ENCODE results near the gene BHLHE40.

BHLHE40 gene

DNA sequence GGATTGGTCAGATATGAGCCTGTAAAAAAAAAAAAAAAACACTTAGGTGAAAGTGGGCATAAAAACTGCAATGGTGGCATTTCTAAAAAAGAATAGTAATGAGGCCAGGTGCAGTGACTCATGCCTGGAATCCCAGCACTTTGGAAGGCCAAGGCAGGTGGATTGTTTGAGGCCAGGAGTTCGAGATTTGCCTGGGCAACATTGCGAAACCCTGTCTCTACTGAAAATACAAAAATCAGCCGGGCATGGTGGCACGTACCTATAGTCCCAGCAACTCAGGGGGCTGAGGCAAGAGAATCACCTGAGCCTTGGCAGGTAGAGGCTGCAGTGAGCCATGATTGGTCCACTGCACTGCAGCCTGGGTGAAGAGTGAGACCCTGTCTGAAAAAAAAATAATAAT, 38.3 kb upstream of the BHLHE40 start (continued):
- TF ChIP-seq ZXDB (tag by site-specific recombination; IDR thresholded peaks at IDR 0.05), result no peak
- TF ChIP-seq, protein P1, sequence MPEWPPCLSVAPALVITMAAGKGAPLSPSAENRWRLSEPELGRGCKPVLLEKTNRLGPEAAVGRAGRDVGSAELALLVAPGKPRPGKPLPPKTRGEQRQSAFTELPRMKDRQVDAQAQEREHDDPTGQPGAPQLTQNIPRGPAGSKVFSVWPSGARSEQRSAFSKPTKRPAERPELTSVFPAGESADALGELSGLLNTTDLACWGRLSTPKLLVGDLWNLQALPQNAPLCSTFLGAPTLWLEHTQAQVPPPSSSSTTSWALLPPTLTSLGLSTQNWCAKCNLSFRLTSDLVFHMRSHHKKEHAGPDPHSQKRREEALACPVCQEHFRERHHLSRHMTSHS (tag by site-specific recombination; IDR thresholded peaks at IDR 0.05), result no peak

GRCh38 chr3:4943549-4943948, 35.7 kb upstream of the BHLHE40 start:
- ChIA-PET POLR2A (interaction anchor here (0.7 kb wide), 1 partner anchor 35 kb away, joined by 8 read pairs; no protein-coding TSS in a partner anchor), CTCF (interaction anchor here (0.8 to 1.6 kb wide), 4 partner anchors 9 to 223 kb away, joined by 3 to 5 read pairs (median 4); no protein-coding TSS in a partner anchor)
- Histone ChIP-seq H3K4me1 (ENCODE audit: control insufficient read depth, insufficient read depth, low read length) (no peaks in the 10 kb centered on the region), H3K27ac (ENCODE audit: extremely low read depth, low read depth, low read length) (no peak overlapping the region), H3K9me3 (ENCODE audit: control insufficient read depth, insufficient read depth, low read depth, low read length) (no peaks in the 10 kb centered on the region), H3K36me3 (ENCODE audit: control insufficient read depth in 2 of 2, insufficient read depth in 1 of 2, low read length in 2 of 2) (no peaks in the 10 kb centered on the region), H3K4me3 (ENCODE audit: low read depth, low read length) (no peak overlapping the region)
- TF ChIP-seq ZNF416 (tag by site-specific recombination; IDR thresholded peaks at IDR 0.05) (no peak), ZSCAN16 (tag by site-specific recombination; IDR thresholded peaks at IDR 0.05) (no peak), ZNF132 (tag by site-specific recombination; IDR thresholded peaks at IDR 0.05; ENCODE audit: borderline replicate concordance) (no peak), ZNF239 (tag by site-specific recombination; IDR thresholded peaks at IDR 0.05) (no peak), SP7 (tag by site-specific recombination; IDR thresholded peaks at IDR 0.05) (no peak), RBAK (tag by site-specific recombination; IDR thresholded peaks at IDR 0.05) (no peak), ZNF76 (tag by site-specific recombination; IDR thresholded peaks at IDR 0.05; ENCODE audit: borderline replicate concordance, low read depth) (no peak), GLI2 (tag by site-specific recombination; IDR thresholded peaks at IDR 0.05; ENCODE audit: borderline replicate concordance, low read depth) (no peak), ZNF16 (tag by site-specific recombination; IDR thresholded peaks at IDR 0.05; ENCODE audit: low read depth) (no peak), ZEB2 (tag by site-specific recombination; IDR thresholded peaks at IDR 0.05) (no peak), ZNF157 (tag by site-specific recombination; IDR thresholded peaks at IDR 0.05) (no peak), ZNF561 (tag by site-specific recombination; IDR thresholded peaks at IDR 0.05; ENCODE audit: borderline replicate concordance) (no peak), MEIS1 (CRISPR knock-in tag; IDR thresholded peaks at IDR 0.05; ENCODE audit: borderline replicate concordance) (no peak), ZNF670 (tag by site-specific recombination; IDR thresholded peaks at IDR 0.05; ENCODE audit: low read depth) (no peak), ZNF623 (tag by site-specific recombination; IDR thresholded peaks at IDR 0.05) (no peak), YY2 (tag by site-specific recombination; IDR thresholded peaks at IDR 0.05) (no peak)
- TF ChIP-seq, protein P2, sequence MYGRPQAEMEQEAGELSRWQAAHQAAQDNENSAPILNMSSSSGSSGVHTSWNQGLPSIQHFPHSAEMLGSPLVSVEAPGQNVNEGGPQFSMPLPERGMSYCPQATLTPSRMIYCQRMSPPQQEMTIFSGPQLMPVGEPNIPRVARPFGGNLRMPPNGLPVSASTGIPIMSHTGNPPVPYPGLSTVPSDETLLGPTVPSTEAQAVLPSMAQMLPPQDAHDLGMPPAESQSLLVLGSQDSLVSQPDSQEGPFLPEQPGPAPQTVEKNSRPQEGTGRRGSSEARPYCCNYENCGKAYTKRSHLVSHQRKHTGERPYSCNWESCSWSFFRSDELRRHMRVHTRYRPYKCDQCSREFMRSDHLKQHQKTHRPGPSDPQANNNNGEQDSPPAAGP (tag by site-specific recombination; IDR thresholded peaks at IDR 0.05), result no peak
- TF ChIP-seq, protein P3, sequence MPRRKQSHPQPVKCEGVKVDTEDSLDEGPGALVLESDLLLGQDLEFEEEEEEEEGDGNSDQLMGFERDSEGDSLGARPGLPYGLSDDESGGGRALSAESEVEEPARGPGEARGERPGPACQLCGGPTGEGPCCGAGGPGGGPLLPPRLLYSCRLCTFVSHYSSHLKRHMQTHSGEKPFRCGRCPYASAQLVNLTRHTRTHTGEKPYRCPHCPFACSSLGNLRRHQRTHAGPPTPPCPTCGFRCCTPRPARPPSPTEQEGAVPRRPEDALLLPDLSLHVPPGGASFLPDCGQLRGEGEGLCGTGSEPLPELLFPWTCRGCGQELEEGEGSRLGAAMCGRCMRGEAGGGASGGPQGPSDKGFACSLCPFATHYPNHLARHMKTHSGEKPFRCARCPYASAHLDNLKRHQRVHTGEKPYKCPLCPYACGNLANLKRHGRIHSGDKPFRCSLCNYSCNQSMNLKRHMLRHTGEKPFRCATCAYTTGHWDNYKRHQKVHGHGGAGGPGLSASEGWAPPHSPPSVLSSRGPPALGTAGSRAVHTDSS (tag by site-specific recombination; IDR thresholded peaks at IDR 0.05), result no peak

DNA sequence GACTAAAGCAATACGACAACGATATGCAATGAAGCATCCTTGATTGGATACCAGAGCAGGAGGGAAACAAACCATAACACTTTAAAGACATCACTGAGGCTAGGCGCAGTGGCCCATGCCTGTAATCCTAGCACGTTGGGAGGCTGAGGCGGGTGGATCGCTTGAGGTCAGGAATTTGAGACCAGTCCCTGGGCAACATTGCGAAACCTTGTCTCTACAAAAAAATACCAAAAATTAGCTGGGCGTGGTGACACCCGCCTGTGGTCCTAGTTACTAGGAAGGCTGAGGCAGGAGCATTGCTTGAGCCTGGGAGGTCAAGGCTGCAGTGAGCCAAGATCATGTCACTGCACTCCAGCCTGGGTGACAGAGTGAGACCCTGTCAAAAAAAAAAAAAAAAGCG, 33.9 kb upstream of the BHLHE40 start:
- CTCF ChIA-PET, result interaction anchor here (0.6 kb wide), 2 partner anchors 1261 to 1707 kb away, joined by 3 read pairs; no protein-coding TSS in a partner anchor

More for the DNA sequence above, 33.9 kb upstream of the BHLHE40 start:
- Histone ChIP-seq H3K4me1 (ENCODE audit: control insufficient read depth, insufficient read depth, low read length) (no peaks in the 10 kb centered on the region), H3K4me3 (ENCODE audit: low read depth, low read length) (no peak overlapping the region), H3K27ac (ENCODE audit: extremely low read depth, low read depth, low read length) (no peak overlapping the region), H3K36me3 (ENCODE audit: control insufficient read depth in 2 of 2, insufficient read depth in 1 of 2, low read length in 2 of 2) (no peaks in the 10 kb centered on the region), H3K9me3 (ENCODE audit: control insufficient read depth, insufficient read depth, low read depth, low read length) (no peaks in the 10 kb centered on the region)
- TF ChIP-seq FEZF1 (tag by site-specific recombination; IDR thresholded peaks at IDR 0.05) (no peak), ZNF555 (tag by site-specific recombination; conservative IDR thresholded peaks at IDR 0.05) (no peak), ZNF239 (tag by site-specific recombination; IDR thresholded peaks at IDR 0.05) (no peak)
- POLR2A ChIA-PET, result no interaction called here

Data from HEK293 (cell line).